H9 (cell line): ENCODE data around the gene SLC30A7. TPM values are rescaled to one million over a fixed set of nuclear protein-coding genes. Genes with fewer than 3 reads are reported as not detected.

Experiments used
- DNase-seq: peaks from one replicate; pipeline ENCODE4 v3.0.0-alpha.2; 2017
- H2AFZ ChIP-seq: one replicate; pipeline ENCODE4 v1.6.1; 2013; ENCODE audit warnings: mild to moderate bottlenecking, low read length, control low read depth, moderate library complexity
- H2AK5ac ChIP-seq: 2 replicates; pipeline ENCODE4 v1.6.1; 2013; ENCODE audit warnings: low read length, control low read depth, mixed read lengths; ENCODE audit not compliant: insufficient read length
- H2BK120ac ChIP-seq: one replicate; pipeline ENCODE4 v1.6.1; 2013; ENCODE audit warnings: low read depth, mild to moderate bottlenecking, low read length, control low read depth, inconsistent platforms; ENCODE audit not compliant: poor library complexity, severe bottlenecking
- H2BK12ac ChIP-seq: 2 replicates; pipeline ENCODE4 v1.6.1; 2013; ENCODE audit warnings: low read length, control low read depth, mixed read lengths, low read depth; ENCODE audit not compliant: insufficient read length
- H2BK15ac ChIP-seq: 2 replicates; pipeline ENCODE4 v1.6.1; 2013; ENCODE audit warnings: low read depth, low read length, control low read depth
- H2BK20ac ChIP-seq: one replicate; pipeline ENCODE4 v1.6.1; 2013; ENCODE audit warnings: low read depth, mild to moderate bottlenecking, low read length, control low read depth, inconsistent platforms; ENCODE audit not compliant: poor library complexity, severe bottlenecking
- H2BK5ac ChIP-seq: 2 replicates; pipeline ENCODE4 v1.6.1; 2013; ENCODE audit warnings: low read length, control low read depth, mixed read lengths; ENCODE audit not compliant: insufficient read length
- H3K14ac ChIP-seq: 2 replicates; pipeline ENCODE4 v1.6.1; 2013; ENCODE audit warnings: low read length, control low read depth; ENCODE audit not compliant: insufficient read depth
- H3K18ac ChIP-seq: 2 replicates; pipeline ENCODE4 v1.6.1; 2013; ENCODE audit warnings: low read depth, mild to moderate bottlenecking, mixed read lengths, low read length, control low read depth; ENCODE audit not compliant: insufficient read length
- H3K23ac ChIP-seq: 2 replicates; pipeline ENCODE4 v1.6.1; 2013; ENCODE audit warnings: low read length, control low read depth, mixed read lengths, low read depth; ENCODE audit not compliant: insufficient read length
- H3K23me2 ChIP-seq: 2 replicates; pipeline ENCODE4 v1.6.1; 2013; ENCODE audit warnings: low read depth, mild to moderate bottlenecking, mixed read lengths, low read length, control low read depth; ENCODE audit not compliant: insufficient read length, poor library complexity, severe bottlenecking
- H3K27ac ChIP-seq: 2 replicates; pipeline ENCODE4 v1.5.1; 2013; ENCODE audit warnings: low read length, control low read depth, mixed read lengths, low read depth; ENCODE audit not compliant: insufficient read length
- H3K27me3 ChIP-seq: 2 replicates; pipeline ENCODE4 v1.6.1; 2013; ENCODE audit warnings: low read length, control low read depth, inconsistent platforms; ENCODE audit not compliant: insufficient read depth
- H3K4ac ChIP-seq: 2 replicates; pipeline ENCODE4 v1.6.1; 2013; ENCODE audit warnings: low read depth, mild to moderate bottlenecking, control low read depth, inconsistent platforms, low read length, moderate library complexity
- H3K4me1 ChIP-seq: 2 replicates; pipeline ENCODE4 v1.6.1; 2013; ENCODE audit warnings: low read length, control low read depth, inconsistent platforms; ENCODE audit not compliant: insufficient read depth
- H3K4me2 ChIP-seq: 2 replicates; pipeline ENCODE4 v1.6.1; 2013; ENCODE audit warnings: low read length, control low read depth, mixed read lengths; ENCODE audit not compliant: insufficient read length, insufficient read depth
- H3K56ac ChIP-seq: 2 replicates; pipeline ENCODE4 v1.6.1; 2013; ENCODE audit warnings: low read depth, mild to moderate bottlenecking, mixed read lengths, low read length, control low read depth; ENCODE audit not compliant: insufficient read length
- H3K79me1 ChIP-seq: 2 replicates; pipeline ENCODE4 v1.6.1; 2013; ENCODE audit warnings: low read depth, mild to moderate bottlenecking, moderate library complexity, low read length, control low read depth, inconsistent platforms; ENCODE audit not compliant: insufficient read depth, poor library complexity, severe bottlenecking
- H3K79me2 ChIP-seq: 2 replicates; pipeline ENCODE4 v1.6.1; 2013; ENCODE audit warnings: low read length, control low read depth, inconsistent platforms; ENCODE audit not compliant: insufficient read depth
- H3K9ac ChIP-seq: 2 replicates; pipeline ENCODE4 v1.6.1; 2013; ENCODE audit warnings: low read length, control low read depth, mixed read lengths; ENCODE audit not compliant: insufficient read length; ENCODE audit errors: extremely low read depth
- H3K9me3 ChIP-seq: one replicate; pipeline ENCODE4 v1.6.1; 2013; ENCODE audit warnings: low read depth, low read length, inconsistent platforms; ENCODE audit not compliant: control insufficient read depth
- H3T11ph ChIP-seq: one replicate; pipeline ENCODE4 v1.6.1; 2013; ENCODE audit warnings: mild to moderate bottlenecking, low read length, control low read depth, inconsistent platforms
- H4K20me1 ChIP-seq: one replicate; pipeline ENCODE4 v1.6.1; 2013; ENCODE audit not compliant: control insufficient read depth, insufficient read length, insufficient read depth
- H4K5ac ChIP-seq: 2 replicates; pipeline ENCODE4 v1.6.1; 2013; ENCODE audit warnings: low read depth, mild to moderate bottlenecking, mixed read lengths, low read length, control low read depth; ENCODE audit not compliant: insufficient read length
- H4K8ac ChIP-seq: replicated peaks from 2 replicates; pipeline ENCODE4 v1.6.1; 2013; ENCODE audit warnings: low read length, control low read depth, mixed read lengths, low read depth; ENCODE audit not compliant: insufficient read length
- H4K91ac ChIP-seq: 2 replicates; pipeline ENCODE4 v1.6.1; 2013; ENCODE audit warnings: low read depth, mild to moderate bottlenecking, moderate library complexity, mixed read lengths, low read length, control low read depth; ENCODE audit not compliant: insufficient read length
- H3K27ac Mint-ChIP-seq, 3 experiments: 2 replicates in 2 of 3; 3 replicates in 1 of 3; pipeline ENCODE4 v1.8.0; 2020 to 2021; ENCODE audit warnings: mixed read lengths in 3 of 3, mild to moderate bottlenecking in 1 of 3, moderate library complexity in 1 of 3
- H3K27me3 Mint-ChIP-seq: 2 replicates; pipeline ENCODE4 v1.8.0; 2021; ENCODE audit warnings: low read depth, mild to moderate bottlenecking, moderate library complexity, mixed read lengths
- H3K36me3 Mint-ChIP-seq, 3 experiments: 2 replicates in 2 of 3; 3 replicates in 1 of 3; pipeline ENCODE4 v1.8.0; 2020 to 2021; ENCODE audit warnings: low read depth in 3 of 3, mixed read lengths in 3 of 3; ENCODE audit not compliant: insufficient read depth in 1 of 3
- H3K4me1 Mint-ChIP-seq, 2 experiments: 2 replicates each; pipeline ENCODE4 v1.8.0; 2020; ENCODE audit warnings: mixed read lengths in 2 of 2
- H3K4me3 Mint-ChIP-seq, 2 experiments: 2 replicates in 1 of 2; 3 replicates in 1 of 2; pipeline ENCODE4 v1.8.0; 2020 to 2021; ENCODE audit warnings: mild to moderate bottlenecking in 2 of 2, mixed read lengths in 2 of 2, moderate library complexity in 1 of 2
- H3K9me3 Mint-ChIP-seq, 2 experiments: 2 replicates in 1 of 2; 3 replicates in 1 of 2; pipeline ENCODE4 v1.8.0; 2020; ENCODE audit warnings: mild to moderate bottlenecking in 2 of 2, mixed read lengths in 2 of 2, moderate library complexity in 1 of 2
- CTCF ChIP-seq: fragments of 200-600 bp; sonication (generic); conservative IDR thresholded peaks from 3 replicates; pipeline ENCODE4 v1.8.0; 2021; ENCODE audit warnings: antibody characterized with exemption, mild to moderate bottlenecking
- whole genome bisulfite sequencing: extraction: QIAGEN DNeasy Blood & Tissue Kit; methylation state at CpG from one replicate; pipeline ENCODE4 v1.1.7; 2013; ENCODE audit warnings: missing lambda C conversion rate, low lambda C conversion rate, mixed read lengths; ENCODE audit not compliant: insufficient read length; ENCODE audit errors: extremely low coverage; 5-methylcytosine and 5-hydroxymethylcytosine counted together
- total RNA-seq: library from RNA; stranded (reverse); gene quantifications from 2 replicates; pipeline ENCODE4 v1.2.1, GENCODE V29; 2021

The SLC30A7 gene
- total RNA-seq, 1 experiment from 2014 or later = 25.6 TPM

GRCh38 chr1:100982793-100983192 is 86.9 kb downstream of the SLC30A7 start:
- no peak overlapping the region for H3K4me2 ChIP-seq
- no peaks in the 10 kb centered on the region for H3K9me3 ChIP-seq
- Mint-ChIP-seq H3K27ac (peak overlapping the region in 2 of 3 experiments; percentile 30 to 81; a peak in 3 of 7 replicates), H3K4me3 (no peak overlapping the region), H3K4me1 (peaks cover 3 to 4% of the 10 kb centered on the region in 2 experiments; a peak in 1 of 4 replicates), H3K27me3 (no peaks in the 10 kb centered on the region), H3K36me3 (peaks cover 0 to 8% (median 2%) of the 10 kb centered on the region in 3 experiments; a peak in 4 of 7 replicates), H3K9me3 (no peaks in the 10 kb centered on the region)
- H2AFZ ChIP-seq = no peak overlapping the region
- H2BK15ac ChIP-seq = no peak overlapping the region
- no peaks in the 10 kb centered on the region for H3K4me1 ChIP-seq
- no CpG with 5 or more reads among the region's 4 CpGs for WGBS
- H3K9ac ChIP-seq = no peak overlapping the region
- H3K18ac ChIP-seq = no peak overlapping the region
- H2BK12ac ChIP-seq = no peak overlapping the region
- no peak for DNase-seq
- H3K79me2 ChIP-seq = no peaks in the 10 kb centered on the region
- H3K4ac ChIP-seq = no peak overlapping the region
- H3K14ac ChIP-seq = no peak overlapping the region
- H2BK120ac ChIP-seq = no peak overlapping the region
- no peak overlapping the region for H4K8ac ChIP-seq
- no peak overlapping the region for H3K23ac ChIP-seq
- no peaks in the 10 kb centered on the region for H3K23me2 ChIP-seq
- no peak overlapping the region for H2AK5ac ChIP-seq
- no peak overlapping the region for H2BK5ac ChIP-seq
- H4K5ac ChIP-seq = no peak overlapping the region
- no peak for TF ChIP-seq CTCF
- no peak overlapping the region for H3K56ac ChIP-seq
- no peak overlapping the region for H3K27ac ChIP-seq
- H2BK20ac ChIP-seq = no peak overlapping the region
- H3T11ph ChIP-seq = no peak overlapping the region
- no peaks in the 10 kb centered on the region for H3K27me3 ChIP-seq
- no peaks in the 10 kb centered on the region for H4K20me1 ChIP-seq
- H3K79me1 ChIP-seq = no peaks in the 10 kb centered on the region
- no peak overlapping the region for H4K91ac ChIP-seq
